Measurements from ENCODE around the gene DCAF8. TPM values are rescaled to one million over a fixed set of nuclear protein-coding genes. Genes with fewer than 3 reads are reported as not detected.

Gene DCAF8
- total RNA-seq, 4 donors from 2014 or later, result 103 to 198 (median 154) TPM

DNA sequence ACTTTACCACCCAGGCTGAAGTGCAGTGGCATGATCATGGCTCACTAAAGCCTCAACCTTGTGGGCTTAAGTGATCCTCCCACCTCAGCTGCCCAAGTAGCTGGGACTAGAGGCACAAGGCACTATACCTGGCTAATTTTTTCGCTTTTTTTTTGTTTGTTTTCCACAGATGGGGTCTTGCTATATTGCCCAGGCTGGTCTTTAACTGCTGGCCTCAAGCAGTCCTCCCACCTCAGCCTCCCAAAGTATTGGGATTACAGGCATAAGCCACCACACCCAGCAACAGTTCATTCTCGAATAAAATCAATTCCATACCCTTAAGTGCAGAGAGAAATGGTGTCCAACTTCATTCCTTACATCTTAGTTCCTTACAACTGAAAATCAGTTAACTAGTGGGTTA, 24.8 kb downstream of the DCAF8 start:
- TF ChIP-seq, protein P1, sequence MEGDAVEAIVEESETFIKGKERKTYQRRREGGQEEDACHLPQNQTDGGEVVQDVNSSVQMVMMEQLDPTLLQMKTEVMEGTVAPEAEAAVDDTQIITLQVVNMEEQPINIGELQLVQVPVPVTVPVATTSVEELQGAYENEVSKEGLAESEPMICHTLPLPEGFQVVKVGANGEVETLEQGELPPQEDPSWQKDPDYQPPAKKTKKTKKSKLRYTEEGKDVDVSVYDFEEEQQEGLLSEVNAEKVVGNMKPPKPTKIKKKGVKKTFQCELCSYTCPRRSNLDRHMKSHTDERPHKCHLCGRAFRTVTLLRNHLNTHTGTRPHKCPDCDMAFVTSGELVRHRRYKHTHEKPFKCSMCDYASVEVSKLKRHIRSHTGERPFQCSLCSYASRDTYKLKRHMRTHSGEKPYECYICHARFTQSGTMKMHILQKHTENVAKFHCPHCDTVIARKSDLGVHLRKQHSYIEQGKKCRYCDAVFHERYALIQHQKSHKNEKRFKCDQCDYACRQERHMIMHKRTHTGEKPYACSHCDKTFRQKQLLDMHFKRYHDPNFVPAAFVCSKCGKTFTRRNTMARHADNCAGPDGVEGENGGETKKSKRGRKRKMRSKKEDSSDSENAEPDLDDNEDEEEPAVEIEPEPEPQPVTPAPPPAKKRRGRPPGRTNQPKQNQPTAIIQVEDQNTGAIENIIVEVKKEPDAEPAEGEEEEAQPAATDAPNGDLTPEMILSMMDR (IDR thresholded peaks at IDR 0.05; ENCODE audit: low read depth), result no peak

DNA sequence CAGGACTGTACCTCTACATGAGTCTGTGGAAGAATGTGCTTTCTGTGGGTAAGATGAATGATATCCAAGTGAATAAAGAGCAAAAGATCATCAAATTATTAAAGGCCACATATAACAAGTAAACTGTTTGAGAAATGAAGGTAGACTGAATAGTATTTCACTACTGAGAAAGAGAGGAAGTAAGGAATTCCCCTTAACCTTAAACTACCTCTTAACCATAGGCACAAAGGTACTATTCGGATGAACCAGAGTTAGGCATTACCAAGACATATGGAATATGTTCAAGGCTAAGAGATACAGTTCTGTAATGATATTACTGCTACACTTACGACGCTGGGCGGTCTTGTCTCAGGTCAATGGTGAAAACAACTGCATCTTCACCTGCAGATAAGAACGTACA, 25.5 kb downstream of the DCAF8 start:
- TF ChIP-seq, protein P1 (IDR thresholded peaks at IDR 0.05; ENCODE audit: low read depth), result no peak

DNA sequence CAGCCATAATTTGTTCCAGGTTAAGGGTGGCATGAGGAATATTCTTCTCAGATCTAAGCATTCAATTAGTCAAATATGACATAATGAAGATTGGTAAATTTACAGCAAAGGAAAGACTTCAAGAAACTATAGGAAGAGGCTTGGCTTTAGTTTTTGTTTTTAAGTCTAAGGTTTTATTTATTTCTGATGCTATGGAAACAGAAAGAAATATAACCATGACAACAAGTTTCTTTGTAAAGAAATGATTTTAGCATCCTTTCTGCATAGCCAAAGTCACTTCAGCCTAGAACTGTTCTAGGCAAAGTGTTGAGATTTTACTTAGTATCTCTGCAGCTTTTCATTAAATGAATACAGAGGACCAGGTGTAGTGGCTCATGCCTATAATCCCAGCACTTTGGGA, 29.4 kb downstream of the DCAF8 start:
- TF ChIP-seq, protein P1 (IDR thresholded peaks at IDR 0.05; ENCODE audit: low read depth), result no peak

- TF ChIP-seq, protein P1 (IDR thresholded peaks at IDR 0.05; ENCODE audit: low read depth), result no peak
These were observed 33.9 kb downstream of the DCAF8 start for GRCh38 chr1:160228431-160228830.

GRCh38 chr1:160227561-160227960, 34.8 kb downstream of the DCAF8 start:
- TF ChIP-seq, protein P1 (IDR thresholded peaks at IDR 0.05; ENCODE audit: low read depth), result no peak

DNA sequence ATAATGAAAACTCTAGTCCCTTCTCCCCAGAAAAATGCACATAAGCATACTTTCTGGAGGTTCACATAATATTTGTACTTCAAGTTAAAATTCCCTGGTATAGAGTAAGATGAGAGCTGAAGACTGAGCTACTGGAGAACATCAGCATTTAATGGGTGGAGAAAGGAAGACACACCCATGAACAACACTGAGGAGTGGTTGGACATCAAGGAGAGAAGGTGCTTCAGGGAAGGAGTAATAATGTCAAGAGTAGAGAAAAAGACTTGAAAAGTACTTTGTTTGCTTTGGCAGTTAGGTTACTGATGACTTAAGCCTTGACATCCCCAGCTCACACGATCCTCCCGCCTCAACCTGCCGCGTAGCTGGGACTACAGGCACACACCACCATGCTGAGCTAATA, 35.3 kb downstream of the DCAF8 start:
- TF ChIP-seq, protein P1 (IDR thresholded peaks at IDR 0.05; ENCODE audit: low read depth), result no peak

GRCh38 chr1:160226623-160227022, 35.7 kb downstream of the DCAF8 start:
- TF ChIP-seq, protein P1 (IDR thresholded peaks at IDR 0.05; ENCODE audit: low read depth), result no peak

Data from subcutaneous adipose tissue (tissue), 4 donors.